ENCODE measurements around the gene ADAMTS8.

- TF ChIP-seq EZH2 (IDR thresholded peaks at IDR 0.05) (no peak), POLR2AphosphoS5 (IDR thresholded peaks at IDR 0.05; ENCODE audit: borderline replicate concordance, low read depth, low read length) (no peak), FOXP2 (optimal IDR thresholded peaks at IDR 0.05; ENCODE audit: control extremely low read depth, extremely low read length, insufficient read depth) (no peak)
These were observed 4.9 kb upstream of the ADAMTS8 start for GRCh38 chr11:130433357-130433756.
